ENCODE measurements around the gene PEBP1.

DNA sequence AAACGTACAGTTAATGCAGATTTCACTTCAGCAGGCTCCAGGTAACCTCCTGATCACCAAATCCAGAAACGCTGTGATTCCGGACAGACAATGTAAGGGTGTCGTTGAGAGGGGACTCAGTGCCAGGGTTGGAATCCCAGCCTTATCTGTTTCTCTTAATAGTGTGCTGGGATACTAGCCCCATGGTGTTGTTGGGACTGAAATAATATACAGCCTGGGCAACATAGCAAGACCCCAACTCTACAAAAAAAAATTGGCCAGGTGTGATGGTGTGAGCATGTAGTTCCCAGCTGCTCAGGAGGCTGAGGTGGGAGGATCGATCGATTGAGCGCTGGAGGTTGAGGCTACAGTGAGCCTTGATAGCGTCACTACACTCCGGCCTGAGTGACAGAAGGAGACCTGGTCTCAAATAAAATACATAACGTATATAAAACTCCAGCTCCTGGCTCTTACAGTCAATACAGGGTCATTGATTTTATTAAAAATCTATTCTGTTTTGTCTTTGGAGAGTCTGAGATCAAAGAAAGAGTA lies 1.3 kb downstream of the PEBP1 start:
- TF ChIP-seq, protein P1, sequence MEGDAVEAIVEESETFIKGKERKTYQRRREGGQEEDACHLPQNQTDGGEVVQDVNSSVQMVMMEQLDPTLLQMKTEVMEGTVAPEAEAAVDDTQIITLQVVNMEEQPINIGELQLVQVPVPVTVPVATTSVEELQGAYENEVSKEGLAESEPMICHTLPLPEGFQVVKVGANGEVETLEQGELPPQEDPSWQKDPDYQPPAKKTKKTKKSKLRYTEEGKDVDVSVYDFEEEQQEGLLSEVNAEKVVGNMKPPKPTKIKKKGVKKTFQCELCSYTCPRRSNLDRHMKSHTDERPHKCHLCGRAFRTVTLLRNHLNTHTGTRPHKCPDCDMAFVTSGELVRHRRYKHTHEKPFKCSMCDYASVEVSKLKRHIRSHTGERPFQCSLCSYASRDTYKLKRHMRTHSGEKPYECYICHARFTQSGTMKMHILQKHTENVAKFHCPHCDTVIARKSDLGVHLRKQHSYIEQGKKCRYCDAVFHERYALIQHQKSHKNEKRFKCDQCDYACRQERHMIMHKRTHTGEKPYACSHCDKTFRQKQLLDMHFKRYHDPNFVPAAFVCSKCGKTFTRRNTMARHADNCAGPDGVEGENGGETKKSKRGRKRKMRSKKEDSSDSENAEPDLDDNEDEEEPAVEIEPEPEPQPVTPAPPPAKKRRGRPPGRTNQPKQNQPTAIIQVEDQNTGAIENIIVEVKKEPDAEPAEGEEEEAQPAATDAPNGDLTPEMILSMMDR (IDR thresholded peaks at IDR 0.05) = no peak
- TF ChIP-seq POLR2AphosphoS5 (IDR thresholded peaks at IDR 0.05) = no peak
- TF ChIP-seq POLR2A (IDR thresholded peaks at IDR 0.05) = no peak
